Aorta (tissue), 5 donors: ENCODE results near the gene CALR. TPM values are rescaled to one million over a fixed set of nuclear protein-coding genes. Genes with fewer than 3 reads are reported as not detected.
A peak's percentile ranks its signal among the peaks of the same experiment; 100 is the strongest.

Experiments used
- ATAC-seq: fragments of 200-7000 bp; cut with Tn5 transposase; one replicate; pipeline ENCODE4 v1.9.1; 2022; ENCODE audit warnings: moderate library complexity; ENCODE audit not compliant: low FRiP score
- DNase-seq, 2 donors: peaks; one replicate each; pipeline ENCODE4 v3.0.0-alpha.2; 2020
- H3K27ac ChIP-seq, 2 donors: one replicate each; pipeline ENCODE4 v1.5.1; 2013; ENCODE audit warnings: low read length in 2 of 2, mild to moderate bottlenecking in 2 of 2, moderate library complexity in 2 of 2, control low read depth in 1 of 2, inconsistent platforms in 1 of 2, low read depth in 1 of 2
- H3K27me3 ChIP-seq, 2 donors: one replicate each; pipeline ENCODE4 v1.6.1; 2013; ENCODE audit warnings: control low read depth in 1 of 2, low read length in 1 of 2, mild to moderate bottlenecking in 1 of 2, moderate library complexity in 1 of 2; ENCODE audit not compliant: insufficient read depth in 2 of 2, control insufficient read depth in 1 of 2
- H3K36me3 ChIP-seq, 2 donors: one replicate each; pipeline ENCODE4 v1.6.1; 2013; ENCODE audit warnings: control low read depth in 1 of 2, low read length in 1 of 2, mild to moderate bottlenecking in 1 of 2; ENCODE audit not compliant: insufficient read depth in 2 of 2, control insufficient read depth in 1 of 2
- H3K4me1 ChIP-seq, 2 donors: one replicate each; pipeline ENCODE4 v1.6.1; 2013; ENCODE audit warnings: low read length in 2 of 2, control low read depth in 1 of 2, mild to moderate bottlenecking in 1 of 2, moderate library complexity in 1 of 2; ENCODE audit not compliant: insufficient read depth in 2 of 2, control insufficient read depth in 1 of 2
- H3K4me3 ChIP-seq, 2 donors: one replicate each; pipeline ENCODE4 v1.5.1; 2013; ENCODE audit warnings: low read length in 2 of 2, control low read depth in 1 of 2, mild to moderate bottlenecking in 1 of 2
- H3K9me3 ChIP-seq: one replicate; pipeline ENCODE4 v1.6.1; 2013; ENCODE audit warnings: mild to moderate bottlenecking, low read length; ENCODE audit not compliant: control insufficient read depth
- WGBS, 2 donors: extraction: QIAGEN DNeasy Blood & Tissue Kit; methylation state at CpG; one replicate each; pipeline ENCODE4 v1.1.7; 2013; 5-methylcytosine and 5-hydroxymethylcytosine counted together
- intact Hi-C, 2 donors: fragments of 100-400 bp; cut with DNase I; formaldehyde crosslinking; loops; one replicate each; pipeline versions ENCODE4 v1.14.2 to v1.15.0; 2022
- polyA plus RNA-seq, 2 donors: library from polyadenylated mRNA; stranded (reverse); fragments of 200-250 nt; gene quantifications; one replicate each; pipeline ENCODE4 v1.2.3, GENCODE V29; 2013
- total RNA-seq, 2 donors: library from RNA; stranded (reverse); fragmentation: NEBNext Ultra II Directional; extraction: Animal tissue kit (Norgen Biotek cat#: 25700); gene quantifications; one replicate each; pipeline ENCODE4 v1.2.1, GENCODE V29; 2021
- donor health status: healthy with polysubstance abuse.
- donor health status: Bipolar disorder and iron deficiency.
- donor health status: DM: no; HTN: no; CAD: no.
- donor health status: DM: no; HTN: no; CAD: no.
- donor health status: DM: yes; HTN: yes; CAD: no.

The CALR gene
- total and polyA plus RNA-seq, 4 donors, result 232 to 778 (median 472) TPM

GRCh38 chr19:12930002-12930645, 8.3 kb upstream of the CALR start:
- Histone ChIP-seq H3K9me3 (no peaks in the 10 kb centered on the region), H3K27me3 (no peaks in the 10 kb centered on the region), H3K36me3 (peaks cover 4 to 7% of the 10 kb centered on the region in 2 donors), H3K4me3 (no peak overlapping the region), H3K4me1 (no peaks in the 10 kb centered on the region), H3K27ac (no peak overlapping the region)
- 91 to 92% methylated on average over 19 of the region's 19 CpGs for WGBS, 2 donors
- DNase-seq (no peak), ATAC-seq (no peak)
- intact Hi-C loops, result no loop called here

GRCh38 chr19:12932392-12933286, 5.8 kb upstream of the CALR start:
- 33% methylated on average over 16 of the region's 16 CpGs for WGBS, 2 donors
- Histone ChIP-seq H3K9me3 (no peaks in the 10 kb centered on the region), H3K27me3 (no peaks in the 10 kb centered on the region), H3K36me3 (peaks cover 2 to 3% of the 10 kb centered on the region in 2 donors), H3K4me3 (peak overlapping the region; percentile 14 to 80), H3K4me1 (no peaks in the 10 kb centered on the region), H3K27ac (no peak overlapping the region)
- DNase-seq, result no peak
- ATAC-seq, result no peak
- intact Hi-C loops, result no loop called here

GRCh38 chr19:12933287-12934072, 4.9 kb upstream of the CALR start, which contains the start of gene FARSA:
TSS of gene FARSA (minus strand) at chr19:12933711. CDS start at chr19:12933696, 15 bp downstream.
- DNase-seq (peak; percentile 95 to 96), ATAC-seq (peak; percentile 85)
- no peaks in the 10 kb centered on the region for H3K27me3 ChIP-seq
- H3K27ac ChIP-seq, result peak within 1 kb of the TSS in 1 of 2 donors; percentile 1
- intact Hi-C loops, result no loop called here
- no peaks in the 10 kb centered on the region for H3K36me3 ChIP-seq
- no peaks in the 10 kb centered on the region for H3K4me1 ChIP-seq
- H3K9me3 ChIP-seq, result no peaks in the 10 kb centered on the region
- H3K4me3 ChIP-seq, result peak within 1 kb of the TSS; percentile 14 to 80
- 3 to 4% methylated on average over 43 to 51 of the region's 51 CpGs for WGBS, 2 donors

- ATAC-seq (no peak), DNase-seq (no peak)
- intact Hi-C loops, result no loop called here
- no peak overlapping the region for H3K4me3 ChIP-seq
- peaks cover 0 to 2% of the 10 kb centered on the region in 2 donors for H3K36me3 ChIP-seq
- no peaks in the 10 kb centered on the region for H3K27me3 ChIP-seq
- H3K27ac ChIP-seq, result no peak overlapping the region
- H3K9me3 ChIP-seq, result no peaks in the 10 kb centered on the region
- 91% methylated on average over 10 of the region's 10 CpGs for WGBS, 2 donors
- no peaks in the 10 kb centered on the region for H3K4me1 ChIP-seq
These were observed 3.3 kb upstream of the CALR start for GRCh38 chr19:12935071-12935470.

- Histone ChIP-seq H3K4me3 (no peak overlapping the region), H3K27ac (no peak overlapping the region), H3K36me3 (peaks cover 3 to 5% of the 10 kb centered on the region in 2 donors), H3K4me1 (no peaks in the 10 kb centered on the region), H3K9me3 (no peaks in the 10 kb centered on the region), H3K27me3 (no peaks in the 10 kb centered on the region)
- DNase-seq (no peak), ATAC-seq (no peak)
- intact Hi-C loops, result no loop called here
- WGBS, 2 donors, result 83 to 84% methylated on average over 7 of the region's 7 CpGs
These were observed 1.8 kb upstream of the CALR start for GRCh38 chr19:12936582-12936981.

GRCh38 chr19:12937093-12937926, 1.1 kb upstream of the CALR start:
- intact Hi-C loops, result no loop called here
- Histone ChIP-seq H3K36me3 (peaks cover 5% of the 10 kb centered on the region in 2 donors), H3K9me3 (no peaks in the 10 kb centered on the region), H3K27me3 (no peaks in the 10 kb centered on the region), H3K4me3 (no peak overlapping the region), H3K4me1 (no peaks in the 10 kb centered on the region), H3K27ac (no peak overlapping the region)
- 18 to 20% methylated on average over 23 of the region's 23 CpGs for WGBS, 2 donors
- DNase-seq (peak in 1 of 2 donors; percentile 74), ATAC-seq (no peak)

- intact Hi-C loops, result no loop called here
- peak; percentile 46 for ATAC-seq
These were observed 581 bp downstream of the CALR start for GRCh38 chr19:12938779-12939601.

More at GRCh38 chr19:12938779-12939601, 581 bp downstream of the CALR start:
- H3K4me1 ChIP-seq, result no peaks in the 10 kb centered on the region
- 0% methylated on average over 54 of the region's 54 CpGs for WGBS, 2 donors
- no peaks in the 10 kb centered on the region for H3K27me3 ChIP-seq
- DNase-seq, result peak in 1 of 2 donors; percentile 65
- H3K27ac ChIP-seq, result peak overlapping the region in 1 of 2 donors; percentile 35
- no peaks in the 10 kb centered on the region for H3K9me3 ChIP-seq
- H3K36me3 ChIP-seq, result peaks cover 8% of the 10 kb centered on the region in 2 donors
- H3K4me3 ChIP-seq, result peak overlapping the region; percentile 19 to 88
